DMS153 treated with DMSO at 0.1 percent for 48 hours (cell line): ENCODE measurements around the gene OR6K6.

Experiments
- DNase-seq: peaks from one replicate; lab custom pipeline; 2025; ENCODE audit not compliant: unreplicated experiment; lab: John Stamatoyannopoulos, UW

The OR6K6 gene

DNA sequence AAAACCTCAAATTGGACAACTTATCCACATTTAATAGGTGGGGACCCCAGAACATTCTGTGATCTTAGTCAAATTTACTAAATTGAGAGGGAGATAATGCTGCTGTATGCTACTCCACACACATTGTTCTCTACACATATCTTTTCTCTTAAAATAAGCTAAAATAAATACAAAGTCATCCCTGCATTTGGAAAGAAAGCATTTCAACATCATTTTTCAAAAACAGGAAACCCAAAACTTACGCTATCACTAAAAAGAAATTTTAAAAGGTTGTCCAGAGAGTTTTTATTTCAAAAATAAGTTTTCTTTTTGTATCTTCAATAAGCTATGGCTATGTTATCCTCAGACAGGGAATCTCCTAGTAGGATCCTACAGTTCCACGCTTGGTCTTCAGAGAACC is 46.0 kb downstream of the OR6K6 start:
- DNase-seq = no peak

- no peak for DNase-seq
Measured at GRCh38 chr1:158801396-158801795, 46.9 kb downstream of the OR6K6 start.

DNA sequence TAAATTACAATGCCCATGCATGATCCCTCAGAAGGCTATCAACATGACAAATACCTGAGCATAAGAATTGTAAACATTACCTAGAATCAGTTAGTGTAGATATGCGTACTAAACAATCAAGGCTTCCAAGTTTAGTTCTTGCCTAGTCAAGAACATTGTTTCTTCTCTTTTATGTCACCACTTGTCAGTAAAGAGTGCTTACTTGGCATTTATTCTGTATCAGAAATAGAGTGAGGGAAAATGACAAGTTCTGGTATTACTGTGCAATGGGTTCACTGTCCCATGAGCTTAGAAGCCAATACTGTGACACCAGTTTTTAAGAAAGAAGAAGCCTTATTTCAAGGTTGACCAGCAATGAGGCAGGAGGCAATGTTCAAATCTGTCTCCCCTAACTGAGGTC is 49.2 kb downstream of the OR6K6 start:
- no peak for DNase-seq
